HepG2 (cell line): ENCODE results near the gene SLC16A6. TPM values are rescaled to one million over a fixed set of nuclear protein-coding genes. Genes with fewer than 3 reads are reported as not detected.

ENCODE experiments used
- ARNT ChIP-seq: fragments of 450-650 bp; IDR thresholded peaks from 2 replicates; pipeline ENCODE4 v1.6.1; 2017
- ATF4 ChIP-seq, 2 experiments: fragments of 450-650 bp in 1 of 2; sonication (generic) in 1 of 2; formaldehyde crosslinking; IDR thresholded peaks; 2 replicates each; pipeline versions ENCODE4 v1.5.0 to v1.8.0; 2020 to 2022; ENCODE audit warnings: mild to moderate bottlenecking in 1 of 2, missing genetic modification reagents in 1 of 2
- HBP1 ChIP-seq: IDR thresholded peaks from 2 replicates; pipeline ENCODE4 v1.6.1; 2016; ENCODE audit warnings: low read depth, control low read depth
- HDAC6 ChIP-seq: fragments of 200-600 bp; sonication (generic); IDR thresholded peaks from 2 replicates; pipeline ENCODE4 v1.7.0; 2017; ENCODE audit warnings: mild to moderate bottlenecking, antibody characterized with exemption, low read length, low read depth
- KLF12 ChIP-seq: sonication (generic); formaldehyde crosslinking; IDR thresholded peaks from 2 replicates; pipeline ENCODE4 v1.4.0; 2020; ENCODE audit warnings: missing genetic modification reagents, borderline replicate concordance
- REPIN1 ChIP-seq: sonication (generic); formaldehyde crosslinking; IDR thresholded peaks from 2 replicates; pipeline ENCODE4 v1.8.0; 2022; ENCODE audit warnings: missing genetic modification reagents, low read depth, mild to moderate bottlenecking, borderline replicate concordance
- SATB2 ChIP-seq: sonication (generic); formaldehyde crosslinking; IDR thresholded peaks from 2 replicates; pipeline ENCODE4 v1.5.0; 2020; ENCODE audit warnings: missing genetic modification reagents
- SIX1 ChIP-seq: sonication (generic); formaldehyde crosslinking; IDR thresholded peaks from 2 replicates; pipeline ENCODE4 v1.4.0; 2020; ENCODE audit warnings: missing genetic modification reagents, borderline replicate concordance
- TFDP1 ChIP-seq: IDR thresholded peaks from 2 replicates; pipeline ENCODE4 v1.6.1; 2016; ENCODE audit warnings: missing compliant biosample characterization, missing genetic modification reagents, borderline replicate concordance
- ZIK1 ChIP-seq: sonication (generic); formaldehyde crosslinking; IDR thresholded peaks from 2 replicates; pipeline ENCODE4 v1.5.0; 2020; ENCODE audit warnings: mild to moderate bottlenecking, low read depth, missing genetic modification reagents, borderline replicate concordance
- ZNF251 ChIP-seq: sonication (generic); formaldehyde crosslinking; IDR thresholded peaks from 2 replicates; pipeline ENCODE4 v1.9.0; 2021; ENCODE audit warnings: mild to moderate bottlenecking, missing genetic modification reagents
- ZNF331 ChIP-seq: sonication (generic); formaldehyde crosslinking; IDR thresholded peaks from 2 replicates; pipeline ENCODE4 v1.4.0; 2020; ENCODE audit warnings: missing genetic modification reagents
- ZNF431 ChIP-seq: sonication (generic); formaldehyde crosslinking; IDR thresholded peaks from 2 replicates; pipeline ENCODE4 v1.9.0; 2022; ENCODE audit warnings: missing genetic modification reagents, low read depth, mild to moderate bottlenecking, borderline replicate concordance
- ZNF503 ChIP-seq: sonication (generic); formaldehyde crosslinking; IDR thresholded peaks from 2 replicates; pipeline ENCODE4 v1.4.0; 2020; ENCODE audit warnings: missing genetic modification reagents
- polyA plus RNA-seq, 8 experiments: library from polyadenylated mRNA; depleted of rRNA in 3 of 8; stranded (reverse) in 7 of 8; unstranded in 1 of 8; fragments of >200 nt; fragmentation: Illumina TruSeq in 4 of 8; extraction: Trizol in 4 of 8; gene quantifications; 2 replicates each; pipeline versions ENCODE4 v1.2.1 to v1.2.3, GENCODE V29; 2011 to 2016; ENCODE audit warnings: low read depth in 4 of 8, missing spikeins in 1 of 8, mixed read lengths in 1 of 8; ENCODE audit not compliant: insufficient read depth in 1 of 8
- total RNA-seq, 5 experiments: library from RNA; depleted of rRNA; stranded (reverse); fragments of >200 nt; fragmentation: Illumina TruSeq; extraction: Trizol; gene quantifications; 2 replicates each; pipeline ENCODE4 v1.2.3, GENCODE V29; 2016; ENCODE audit warnings: low read depth in 1 of 5
- TF ChIP-seq, protein P1 (sequence below), 2 experiments: sonication (generic) in 1 of 2; formaldehyde crosslinking in 1 of 2; IDR thresholded peaks; 2 replicates each; pipeline versions ENCODE4 v1.6.1 to v1.9.0; 2014 to 2022; ENCODE audit warnings: antibody characterized with exemption in 1 of 2, borderline replicate concordance in 1 of 2, inconsistent platforms in 1 of 2, low read depth in 1 of 2, missing genetic modification reagents in 1 of 2

Gene SLC16A6
- total and polyA plus RNA-seq, 2 of the 13 experiments (the other 11 are each of a cell fraction or from before 2014, with no cell fraction given), result 1.1 to 44.7 TPM

GRCh38 chr17:68290955-68291835 lies at the start of gene SLC16A6, which contains the start of gene ARSG (continued):
- peak; percentile 71; the same call in 1 of the 2 replicates for TF ChIP-seq TFDP1 (CRISPR knock-in tag)
- TF ChIP-seq, protein P1, sequence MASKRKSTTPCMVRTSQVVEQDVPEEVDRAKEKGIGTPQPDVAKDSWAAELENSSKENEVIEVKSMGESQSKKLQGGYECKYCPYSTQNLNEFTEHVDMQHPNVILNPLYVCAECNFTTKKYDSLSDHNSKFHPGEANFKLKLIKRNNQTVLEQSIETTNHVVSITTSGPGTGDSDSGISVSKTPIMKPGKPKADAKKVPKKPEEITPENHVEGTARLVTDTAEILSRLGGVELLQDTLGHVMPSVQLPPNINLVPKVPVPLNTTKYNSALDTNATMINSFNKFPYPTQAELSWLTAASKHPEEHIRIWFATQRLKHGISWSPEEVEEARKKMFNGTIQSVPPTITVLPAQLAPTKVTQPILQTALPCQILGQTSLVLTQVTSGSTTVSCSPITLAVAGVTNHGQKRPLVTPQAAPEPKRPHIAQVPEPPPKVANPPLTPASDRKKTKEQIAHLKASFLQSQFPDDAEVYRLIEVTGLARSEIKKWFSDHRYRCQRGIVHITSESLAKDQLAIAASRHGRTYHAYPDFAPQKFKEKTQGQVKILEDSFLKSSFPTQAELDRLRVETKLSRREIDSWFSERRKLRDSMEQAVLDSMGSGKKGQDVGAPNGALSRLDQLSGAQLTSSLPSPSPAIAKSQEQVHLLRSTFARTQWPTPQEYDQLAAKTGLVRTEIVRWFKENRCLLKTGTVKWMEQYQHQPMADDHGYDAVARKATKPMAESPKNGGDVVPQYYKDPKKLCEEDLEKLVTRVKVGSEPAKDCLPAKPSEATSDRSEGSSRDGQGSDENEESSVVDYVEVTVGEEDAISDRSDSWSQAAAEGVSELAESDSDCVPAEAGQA (IDR thresholded peaks at IDR 0.05; ENCODE audit: low read depth), result no peak
- TF ChIP-seq, protein P1 (CRISPR knock-in tag; IDR thresholded peaks at IDR 0.05; ENCODE audit: borderline replicate concordance), result peak; percentile 95; the same call in 1 of the 2 replicates
- 0 out of 2 replicates have a peak, but pooled peaks have one; percentile 24 for TF ChIP-seq HBP1 (CRISPR knock-in tag)
- no peak for TF ChIP-seq ARNT
- TF ChIP-seq ZNF251 (CRISPR knock-in tag), result no peak
- TF ChIP-seq ZIK1 (CRISPR knock-in tag), result peak; percentile 53; the same call in 1 of the 2 replicates
- TF ChIP-seq REPIN1, result no peak
- 0 out of 2 replicates have a peak, but pooled peaks have one; percentile 24 for TF ChIP-seq ZNF331 (CRISPR knock-in tag)
- TF ChIP-seq HDAC6, result no peak
- TF ChIP-seq ZNF503 (CRISPR knock-in tag), result peak; percentile 58
- TF ChIP-seq SIX1 (CRISPR knock-in tag), result 0 out of 2 replicates have a peak, but pooled peaks have one; percentile 22
- TF ChIP-seq ATF4 (CRISPR knock-in tag; IDR thresholded peaks at IDR 0.05), result 0 out of 4 replicates have a peak, but pooled peaks of 1 of the 2 experiments have one; percentile 17
- TF ChIP-seq ZNF431, result 0 out of 2 replicates have a peak, but pooled peaks have one; percentile 55
- no peak; the same call in 1 of the 2 replicates for TF ChIP-seq KLF12 (CRISPR knock-in tag)
- peak; percentile 78; the same call in 1 of the 2 replicates for TF ChIP-seq SATB2 (CRISPR knock-in tag)
